ENCODE results near the gene RAB27B.
"Not testable (repeated sequence)": the region's sequence is repeated elsewhere in the genome, so short reads cannot be mapped to it uniquely, and the experiment has no call there.

The RAB27B gene, protein sequence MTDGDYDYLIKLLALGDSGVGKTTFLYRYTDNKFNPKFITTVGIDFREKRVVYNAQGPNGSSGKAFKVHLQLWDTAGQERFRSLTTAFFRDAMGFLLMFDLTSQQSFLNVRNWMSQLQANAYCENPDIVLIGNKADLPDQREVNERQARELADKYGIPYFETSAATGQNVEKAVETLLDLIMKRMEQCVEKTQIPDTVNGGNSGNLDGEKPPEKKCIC
- 2.4 to 6.9 reads per million in 2 donors for total RNA-seq

GRCh38 chr18:54828281-54828881 is at the start of gene RAB27B:
Gene RAB27B, plus strand, starts transcription at chr18:54828477. Its CDS starts 49,109 bp downstream, at chr18:54877586.
- peak; percentile 35 for DNase-seq

- no peak for DNase-seq
These were observed 47.9 kb upstream of the RAB27B start for GRCh38 chr18:54780285-54780861.

DNA sequence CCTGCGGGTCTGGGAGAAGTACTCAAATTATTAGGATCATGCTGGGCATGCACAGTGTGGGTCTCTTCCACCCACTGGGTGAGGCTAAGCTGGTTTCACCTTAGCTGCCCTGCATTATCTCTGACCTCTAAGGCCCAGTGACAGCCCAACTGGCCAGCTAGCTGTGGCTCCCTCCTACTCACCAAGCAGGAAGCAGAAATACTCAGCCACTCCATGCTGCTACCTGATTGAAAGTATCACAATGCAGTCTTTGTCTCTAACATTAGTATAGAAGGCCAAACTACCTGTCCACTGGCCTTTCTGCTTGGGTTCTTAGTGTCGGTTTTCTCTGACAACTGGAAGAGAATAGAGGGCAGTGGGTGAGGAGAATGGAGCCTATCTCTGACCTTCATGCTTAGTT is 47.3 kb upstream of the RAB27B start:
- DNase-seq, result no peak

- DNase-seq, result no peak
These were observed 45.1 kb upstream of the RAB27B start for GRCh38 chr18:54783139-54783538.

DNA sequence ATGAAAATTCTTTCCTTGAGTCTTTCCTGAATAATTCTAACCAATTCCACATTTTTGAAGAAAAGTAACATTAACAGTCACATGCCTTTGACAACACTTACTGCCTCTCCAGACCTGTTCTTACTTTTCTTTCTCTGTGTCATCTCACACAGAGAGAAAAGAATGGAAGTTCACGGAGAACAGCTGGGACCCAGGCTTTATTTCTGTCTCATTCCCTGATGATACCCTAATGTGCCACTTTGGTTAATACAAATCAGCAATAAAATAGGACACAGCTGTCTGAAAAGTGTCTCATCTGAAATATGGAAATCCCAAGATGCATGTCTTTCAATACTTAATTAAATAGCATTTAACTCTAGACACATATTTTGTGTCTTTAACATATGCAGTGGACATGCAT is 42.1 kb upstream of the RAB27B start:
- DNase-seq, result no peak

DNA sequence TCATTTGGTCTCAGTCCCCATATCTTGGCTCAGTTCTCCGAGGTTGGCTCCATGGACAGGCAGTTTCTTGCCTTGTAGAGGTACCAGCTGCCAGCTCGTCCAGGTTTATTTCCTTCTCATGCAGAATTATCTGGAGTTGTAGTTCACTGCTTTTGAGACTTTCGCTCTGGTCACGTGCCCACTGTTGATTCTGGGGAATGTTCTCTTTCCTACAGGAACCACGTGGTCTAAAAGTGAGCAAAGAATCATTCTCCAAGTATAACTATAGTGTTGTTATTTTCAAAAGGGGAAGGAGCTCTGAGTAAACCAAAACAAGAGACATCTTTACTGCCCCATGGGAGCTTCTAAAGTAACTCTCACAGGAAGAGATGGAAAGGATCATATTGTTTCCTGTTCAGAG is 41.2 kb upstream of the RAB27B start:
- no peak for DNase-seq

- DNase-seq, result no peak
These were observed 40.7 kb upstream of the RAB27B start for GRCh38 chr18:54787616-54788015.

GRCh38 chr18:54790109-54790508 is 38.2 kb upstream of the RAB27B start:
- no peak for DNase-seq

DNA sequence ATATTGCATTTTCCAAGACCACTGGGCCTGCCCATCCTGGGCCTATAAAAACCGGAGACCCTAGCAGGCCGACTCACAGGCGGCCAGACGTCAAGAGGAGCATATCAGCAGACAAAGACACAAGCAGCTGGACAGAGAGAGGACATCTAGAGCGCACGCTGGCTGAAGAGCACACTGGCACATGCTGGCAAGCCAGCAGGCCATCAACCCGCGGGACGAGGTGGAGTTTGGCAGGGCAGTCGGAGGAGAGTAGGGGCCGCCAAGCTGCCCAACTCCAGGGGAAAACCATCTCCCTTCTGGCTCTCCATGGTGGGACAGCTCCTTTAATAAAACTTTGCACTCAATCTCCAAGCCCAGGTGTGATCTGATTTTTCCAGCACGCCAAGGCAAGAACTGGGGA is 36.6 kb upstream of the RAB27B start:
- DNase-seq, result no peak

DNA sequence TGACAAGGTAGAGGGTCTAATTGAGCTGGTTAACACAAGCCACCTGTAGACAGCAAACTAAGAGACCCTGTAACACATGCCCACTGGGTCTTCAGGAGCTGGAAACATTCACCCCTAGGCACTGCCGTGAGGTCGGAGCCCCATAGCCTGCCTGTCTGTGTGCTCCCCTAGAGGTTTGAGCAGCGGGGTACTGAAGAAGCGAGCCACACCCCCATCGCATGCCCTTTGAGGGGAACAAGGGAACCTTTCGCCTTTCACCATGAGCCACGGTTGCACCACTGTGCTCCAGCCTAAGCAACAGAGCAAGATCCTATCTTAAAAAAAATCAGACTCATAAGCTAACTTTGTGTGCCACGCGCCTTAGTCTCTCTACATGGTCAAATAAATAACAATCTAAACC is 36.2 kb upstream of the RAB27B start:
- no peak for DNase-seq

GRCh38 chr18:54794823-54795222 is 33.5 kb upstream of the RAB27B start:
- no peak for DNase-seq

GRCh38 chr18:54798186-54798585 is 30.1 kb upstream of the RAB27B start:
- DNase-seq, result no peak

GRCh38 chr18:54801374-54801773 is 26.9 kb upstream of the RAB27B start:
- DNase-seq, result no peak

- no peak for DNase-seq
These were observed 26.1 kb upstream of the RAB27B start for GRCh38 chr18:54802178-54802577.

GRCh38 chr18:54802686-54803395 is 25.4 kb upstream of the RAB27B start:
- no peak for DNase-seq

GRCh38 chr18:54805571-54806334 is 22.5 kb upstream of the RAB27B start:
- DNase-seq, result no peak

DNA sequence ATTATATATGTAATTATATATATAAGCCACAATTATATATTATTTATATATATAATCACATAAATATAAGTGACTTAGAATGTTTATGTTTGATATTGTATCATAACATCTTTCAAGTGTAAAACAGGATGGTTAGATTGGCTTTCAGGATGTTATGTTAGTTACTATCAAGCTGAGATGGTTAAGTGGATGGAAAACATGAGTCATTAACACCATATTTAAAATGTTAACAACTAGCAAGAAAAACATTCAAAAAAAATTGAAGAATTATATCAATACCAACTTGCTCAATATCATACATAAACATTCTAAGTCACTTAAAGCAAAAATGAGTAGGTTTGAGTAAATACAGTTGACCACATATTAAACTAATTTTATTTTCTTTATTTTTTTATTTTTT is 21.8 kb upstream of the RAB27B start:
- DNase-seq, result no peak

DNA sequence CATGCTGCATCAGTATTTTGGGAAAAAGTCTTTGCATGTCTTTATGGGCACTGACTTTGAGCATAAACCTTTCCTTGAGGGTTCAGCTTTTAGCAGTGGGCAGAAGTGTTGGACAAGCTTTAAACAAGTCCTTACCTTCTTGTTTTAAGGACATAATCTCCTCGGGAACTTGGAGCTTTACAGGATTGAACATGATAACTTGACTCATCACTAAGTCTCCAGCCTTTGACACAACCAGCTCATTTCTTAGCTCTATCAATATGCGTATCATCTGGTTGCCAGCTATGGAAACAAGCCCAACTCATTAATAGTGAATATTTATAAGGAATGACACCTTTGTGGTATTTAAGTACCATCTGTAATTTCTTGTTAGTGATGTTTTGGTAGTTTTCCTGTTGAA is 21.0 kb upstream of the RAB27B start:
- no peak for DNase-seq

- not testable (repeated sequence) for DNase-seq
These were observed 17.6 kb upstream of the RAB27B start for GRCh38 chr18:54810662-54811061.

- no peak for DNase-seq
These were observed 15.4 kb upstream of the RAB27B start for GRCh38 chr18:54812885-54813284.

GRCh38 chr18:54813305-54813704 is 15.0 kb upstream of the RAB27B start:
- DNase-seq, result no peak

DNA sequence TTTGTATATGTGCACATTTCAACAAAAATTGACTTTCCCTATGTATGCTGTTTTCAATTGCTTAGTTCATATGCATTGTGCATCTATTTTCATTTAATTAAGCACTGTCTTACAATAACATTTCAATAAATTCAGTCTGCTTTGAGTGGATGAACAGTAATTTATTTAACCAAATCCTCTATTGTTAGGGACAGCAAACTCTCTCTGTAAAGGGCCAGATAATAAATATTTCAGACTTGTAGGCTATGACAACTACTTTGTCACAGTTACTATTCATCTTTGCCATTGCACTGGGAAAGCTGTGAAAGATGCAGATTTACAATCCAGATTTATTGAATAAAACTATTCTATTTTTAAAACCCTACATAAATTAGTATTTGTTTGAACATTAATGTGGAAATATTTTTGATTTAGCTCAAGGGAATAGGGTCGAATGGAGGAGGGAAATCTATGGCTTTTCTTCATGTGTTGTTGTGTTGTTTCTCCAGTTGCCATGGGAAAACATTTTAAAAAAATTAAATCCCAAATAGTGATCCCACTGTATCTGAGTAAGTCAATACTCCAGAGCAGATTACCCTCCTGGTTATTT is 14.2 kb upstream of the RAB27B start:
- no peak for DNase-seq

DNA sequence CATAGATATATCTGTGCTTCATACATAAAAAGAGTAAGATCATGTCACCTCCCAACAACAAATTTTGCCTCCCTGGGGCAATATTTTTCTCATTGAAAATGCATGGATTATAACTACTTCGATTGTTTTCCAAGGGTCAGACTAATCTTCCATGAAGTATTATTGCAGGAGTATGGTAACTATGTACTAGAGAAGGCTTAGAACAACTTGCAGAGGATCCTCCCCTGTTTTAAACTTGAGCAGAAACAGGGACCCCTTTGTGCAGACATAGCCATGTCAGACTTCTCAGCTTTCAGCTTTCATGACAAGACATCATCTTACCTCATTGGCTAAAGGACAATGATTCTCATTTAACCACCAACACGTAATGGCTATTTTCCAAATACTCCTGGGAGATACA is 13.2 kb upstream of the RAB27B start:
- no peak for DNase-seq

Data from T-helper 9 cell (primary cell).